Esophagus (tissue), 2 donors: Measurements from ENCODE around the gene AMPD1. TPM values are rescaled to one million over a fixed set of nuclear protein-coding genes. Genes with fewer than 3 reads are reported as not detected.

Experiments
- H3K27ac ChIP-seq, 2 donors: one replicate each; pipeline ENCODE4 v1.5.1; 2013; ENCODE audit warnings: low read depth in 2 of 2, mild to moderate bottlenecking in 2 of 2, inconsistent platforms in 1 of 2, low read length in 1 of 2, moderate library complexity in 1 of 2
- H3K27me3 ChIP-seq, 2 donors: one replicate each; pipeline ENCODE4 v1.6.1; 2013; ENCODE audit warnings: low read length in 2 of 2, control low read depth in 1 of 2, mild to moderate bottlenecking in 1 of 2; ENCODE audit not compliant: insufficient read depth in 2 of 2, control insufficient read depth in 1 of 2
- H3K36me3 ChIP-seq, 2 donors: one replicate each; pipeline ENCODE4 v1.6.1; 2013; ENCODE audit warnings: low read length in 1 of 2; ENCODE audit not compliant: control insufficient read depth in 2 of 2, insufficient read depth in 2 of 2
- H3K4me1 ChIP-seq, 2 donors: one replicate each; pipeline ENCODE4 v1.6.1; 2013; ENCODE audit warnings: low read length in 1 of 2; ENCODE audit not compliant: control insufficient read depth in 2 of 2, insufficient read depth in 2 of 2
- H3K4me3 ChIP-seq, 2 donors: one replicate each; pipeline ENCODE4 v1.5.1; 2013; ENCODE audit warnings: low read length in 2 of 2, mild to moderate bottlenecking in 2 of 2, low read depth in 1 of 2, moderate library complexity in 1 of 2
- H3K9me3 ChIP-seq, 2 donors: one replicate each; pipeline ENCODE4 v1.6.1; 2013; ENCODE audit warnings: mild to moderate bottlenecking in 2 of 2, low read depth in 1 of 2, low read length in 1 of 2, moderate library complexity in 1 of 2; ENCODE audit not compliant: control insufficient read depth in 2 of 2, insufficient read depth in 1 of 2
- WGBS, 2 donors: extraction: QIAGEN DNeasy Blood & Tissue Kit; methylation state at CpG; one replicate each; pipeline ENCODE4 v1.1.7; 2013; 5-methylcytosine and 5-hydroxymethylcytosine counted together
- polyA plus RNA-seq, 2 donors: library from polyadenylated mRNA; stranded (reverse); fragments of 200-250 nt; gene quantifications; one replicate each; pipeline ENCODE4 v1.2.3, GENCODE V29; 2013
- donor health status: healthy with polysubstance abuse.
- donor health status: Bipolar disorder and iron deficiency.

Gene AMPD1
- polyA plus RNA-seq, 2 donors: 0.11 to 0.18 TPM

- Histone ChIP-seq H3K36me3 (no peaks in the 10 kb centered on the region), H3K27me3 (no peaks in the 10 kb centered on the region), H3K4me1 (no peaks in the 10 kb centered on the region), H3K9me3 (no peaks in the 10 kb centered on the region), H3K4me3 (peak overlapping the region in 1 of 2 donors; percentile 31), H3K27ac (no peak overlapping the region)
- 89 to 92% methylated on average over 3 of the region's 3 CpGs for WGBS, 2 donors
Observed at GRCh38 chr1:114666954-114667353, 28.4 kb downstream of the AMPD1 start.

- no peak overlapping the region for H3K27ac ChIP-seq
- no peaks in the 10 kb centered on the region for H3K9me3 ChIP-seq
- no peaks in the 10 kb centered on the region for H3K4me1 ChIP-seq
- no peaks in the 10 kb centered on the region for H3K36me3 ChIP-seq
- 32 to 42% methylated on average over 2 of the region's 2 CpGs for WGBS, 2 donors
- no peak overlapping the region for H3K4me3 ChIP-seq
- H3K27me3 ChIP-seq: no peaks in the 10 kb centered on the region
Observed at GRCh38 chr1:114660238-114660637, 35.1 kb downstream of the AMPD1 start.

GRCh38 chr1:114651893-114652292, 43.5 kb downstream of the AMPD1 start:
- Histone ChIP-seq H3K27me3 (no peaks in the 10 kb centered on the region), H3K4me3 (no peak overlapping the region), H3K9me3 (no peaks in the 10 kb centered on the region), H3K36me3 (peaks cover 0 to 2% of the 10 kb centered on the region in 2 donors), H3K4me1 (no peaks in the 10 kb centered on the region), H3K27ac (no peak overlapping the region)
- WGBS, 2 donors: 64 to 76% methylated on average over 2 of the region's 2 CpGs

GRCh38 chr1:114648503-114648902, 46.8 kb downstream of the AMPD1 start:
- peaks cover 0 to 2% of the 10 kb centered on the region in 2 donors for H3K36me3 ChIP-seq
- no peak overlapping the region for H3K4me3 ChIP-seq
- no peaks in the 10 kb centered on the region for H3K9me3 ChIP-seq
- 100% methylated on average over 1 of the region's 1 CpG for WGBS, 2 donors
- no peak overlapping the region for H3K27ac ChIP-seq
- no peaks in the 10 kb centered on the region for H3K27me3 ChIP-seq
- H3K4me1 ChIP-seq: no peaks in the 10 kb centered on the region

GRCh38 chr1:114641377-114641776, 54.0 kb downstream of the AMPD1 start:
- 87 to 90% methylated on average over 2 of the region's 2 CpGs for WGBS, 2 donors
- Histone ChIP-seq H3K27ac (no peak overlapping the region), H3K36me3 (no peaks in the 10 kb centered on the region), H3K4me1 (no peaks in the 10 kb centered on the region), H3K9me3 (no peaks in the 10 kb centered on the region), H3K4me3 (no peak overlapping the region), H3K27me3 (no peaks in the 10 kb centered on the region)

- Histone ChIP-seq H3K36me3 (no peaks in the 10 kb centered on the region), H3K27me3 (no peaks in the 10 kb centered on the region), H3K4me3 (no peak overlapping the region), H3K9me3 (no peaks in the 10 kb centered on the region), H3K4me1 (no peaks in the 10 kb centered on the region), H3K27ac (no peak overlapping the region)
- 66 to 68% methylated on average over 3 of the region's 3 CpGs for WGBS, 2 donors
Observed at GRCh38 chr1:114638910-114639309, 56.4 kb downstream of the AMPD1 start.

GRCh38 chr1:114632427-114632826, 62.9 kb downstream of the AMPD1 start:
- Histone ChIP-seq H3K4me1 (no peaks in the 10 kb centered on the region), H3K36me3 (no peaks in the 10 kb centered on the region), H3K9me3 (no peaks in the 10 kb centered on the region), H3K27me3 (no peaks in the 10 kb centered on the region), H3K4me3 (no peak overlapping the region), H3K27ac (no peak overlapping the region)

GRCh38 chr1:114627107-114627506, 68.2 kb downstream of the AMPD1 start:
- Histone ChIP-seq H3K27me3 (no peaks in the 10 kb centered on the region), H3K27ac (no peak overlapping the region), H3K4me1 (no peaks in the 10 kb centered on the region), H3K36me3 (peaks cover 0 to under 1% of the 10 kb centered on the region in 2 donors), H3K9me3 (no peaks in the 10 kb centered on the region), H3K4me3 (no peak overlapping the region)
- 35 to 54% methylated on average over 2 of the region's 2 CpGs for WGBS, 2 donors

GRCh38 chr1:114623364-114623763, 72.0 kb downstream of the AMPD1 start:
- Histone ChIP-seq H3K27ac (no peak overlapping the region), H3K4me3 (no peak overlapping the region), H3K9me3 (no peaks in the 10 kb centered on the region), H3K27me3 (no peaks in the 10 kb centered on the region), H3K36me3 (peaks cover 0 to 5% of the 10 kb centered on the region in 2 donors), H3K4me1 (no peaks in the 10 kb centered on the region)
- 94 to 95% methylated on average over 5 of the region's 5 CpGs for WGBS, 2 donors
